ENCODE measurements around the gene NKTR.
A peak's percentile ranks its signal among the peaks of the same experiment; 100 is the strongest.
"Not testable (repeated sequence)": the region's sequence is repeated elsewhere in the genome, so short reads cannot be mapped to it uniquely, and the experiment has no call there.

NKTR gene

DNA sequence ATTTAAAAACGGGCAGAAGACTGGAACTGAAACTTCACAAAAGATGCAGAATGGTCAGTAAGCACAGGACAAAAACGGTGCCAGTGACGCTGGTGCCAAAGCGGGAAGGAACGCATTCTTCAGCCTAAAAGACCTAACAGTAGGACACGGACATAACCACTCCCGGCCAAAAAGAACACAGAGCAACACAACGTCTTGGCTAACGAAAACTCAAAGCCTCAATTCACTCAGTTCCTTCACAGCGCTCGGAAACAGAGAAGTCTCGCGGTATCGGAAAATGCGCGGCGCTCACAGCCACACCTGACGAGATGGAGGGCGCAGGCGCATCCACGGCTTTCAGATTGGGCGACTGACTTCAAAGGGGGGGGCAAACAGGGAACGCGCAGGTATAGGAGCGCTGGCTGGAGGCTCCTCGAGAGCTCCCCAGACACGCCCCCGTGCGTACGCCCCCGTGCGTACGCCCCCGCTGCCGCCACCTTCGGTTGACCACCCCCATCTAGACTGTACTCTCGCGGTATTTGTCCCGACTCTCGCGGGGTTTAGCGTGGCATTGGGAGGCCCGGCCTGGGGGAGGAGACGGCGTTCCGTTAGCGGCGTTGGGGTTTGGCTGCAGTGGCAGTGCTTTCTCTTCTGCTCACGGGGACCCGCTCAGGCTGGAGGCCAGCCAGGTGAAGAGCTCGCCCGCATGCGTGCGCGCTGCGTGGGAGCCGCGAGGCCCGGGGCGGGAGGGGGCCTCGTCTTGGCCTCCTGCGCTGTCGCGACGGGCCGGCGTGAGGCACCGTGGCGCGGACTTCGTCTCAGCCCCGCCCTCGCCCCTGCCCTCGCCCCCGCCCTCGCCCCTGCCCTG, at the start of gene NKTR:
Gene NKTR, plus strand, starts transcription at position 576 of the 847 bp plus-strand sequence. CDS start 321 bp downstream, outside the sequence.
- DNase-seq (ENCODE audit: low read depth): peak; percentile 98

DNA sequence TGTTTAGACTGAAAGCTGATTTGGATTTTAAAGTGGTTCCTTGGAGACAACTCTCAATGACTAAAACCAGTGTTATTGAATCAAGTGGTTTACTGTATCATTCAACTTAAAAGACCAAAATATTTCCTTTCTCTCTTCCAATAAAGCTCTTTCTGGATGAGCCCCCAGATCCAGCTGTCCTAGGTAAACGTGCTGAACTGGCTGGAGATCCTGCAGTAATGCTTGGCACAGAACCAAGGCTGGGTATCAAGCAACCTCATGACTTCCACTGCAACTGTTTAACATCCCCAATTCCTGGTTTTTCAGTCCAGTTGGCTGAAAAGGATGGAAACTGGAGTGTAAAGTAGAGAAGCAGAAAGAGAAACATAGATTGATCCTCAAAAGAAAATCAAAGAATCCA, 47.7 kb upstream of the NKTR start:
- DNase-seq (ENCODE audit: low read depth): no peak

DNA sequence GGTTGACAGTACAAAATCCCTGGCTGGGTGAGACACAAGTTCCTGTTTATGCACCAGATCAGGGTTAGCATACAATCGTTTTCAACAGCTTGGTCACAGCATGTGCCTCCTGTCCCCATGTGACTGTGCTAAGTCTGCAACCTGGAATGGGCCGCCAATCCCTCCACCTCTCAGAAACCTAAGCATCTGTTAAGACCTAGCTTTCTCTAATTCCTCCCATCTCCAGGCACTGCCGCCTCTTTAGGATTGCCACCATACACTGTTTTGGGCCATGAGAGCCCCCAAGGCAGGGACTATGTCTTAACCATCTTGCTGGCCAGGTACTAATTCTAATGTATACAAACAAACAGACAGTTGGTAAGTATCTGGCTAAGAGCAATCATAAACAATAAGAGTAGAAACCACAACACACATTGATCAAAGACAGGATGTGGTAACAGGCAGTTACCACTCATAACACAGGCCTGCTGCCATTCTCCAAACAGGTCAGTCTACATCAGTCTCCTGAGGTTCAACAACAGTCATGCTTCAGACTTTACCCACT, 44.3 kb upstream of the NKTR start:
- DNase-seq (ENCODE audit: low read depth): no peak

DNA sequence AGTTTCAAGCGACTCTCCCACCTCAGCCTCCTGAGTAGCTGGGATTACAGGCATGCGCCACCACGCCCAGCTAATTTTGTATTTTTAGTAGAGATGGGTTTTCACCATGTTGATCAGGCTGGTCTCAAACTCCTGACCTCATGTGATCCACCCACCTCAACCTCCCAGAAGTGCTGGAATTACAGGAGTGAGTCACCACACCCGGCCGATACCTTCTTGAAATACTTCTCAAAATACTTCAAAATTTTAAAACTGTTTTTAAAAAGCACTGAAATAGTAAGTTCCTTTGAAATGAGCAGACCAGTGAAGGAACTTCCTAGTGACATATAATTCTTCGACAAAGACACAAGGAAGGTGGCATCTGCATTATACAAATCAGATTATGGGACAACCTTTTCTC, 43.7 kb upstream of the NKTR start:
- DNase-seq (ENCODE audit: low read depth): not testable (repeated sequence)

DNA sequence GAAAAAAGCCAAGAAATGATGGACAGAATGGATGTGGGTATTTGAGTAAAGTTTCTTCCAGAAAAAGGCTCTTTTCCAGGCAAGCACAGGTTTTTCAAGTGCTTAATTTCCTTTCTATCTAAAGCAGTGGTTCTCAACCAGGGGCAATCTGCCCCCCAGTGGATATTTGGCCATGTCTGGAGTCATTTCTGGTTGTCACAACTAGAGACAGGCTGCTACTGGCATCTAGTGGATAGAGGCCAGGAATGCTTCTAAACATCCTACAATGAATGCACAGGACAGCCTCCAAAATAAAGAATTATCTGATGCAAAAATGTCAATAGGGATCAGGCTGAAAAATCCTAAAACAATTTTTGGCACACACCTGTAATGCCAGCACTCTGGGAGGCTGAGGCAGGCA, 42.6 kb upstream of the NKTR start:
- DNase-seq (ENCODE audit: low read depth): no peak

DNA sequence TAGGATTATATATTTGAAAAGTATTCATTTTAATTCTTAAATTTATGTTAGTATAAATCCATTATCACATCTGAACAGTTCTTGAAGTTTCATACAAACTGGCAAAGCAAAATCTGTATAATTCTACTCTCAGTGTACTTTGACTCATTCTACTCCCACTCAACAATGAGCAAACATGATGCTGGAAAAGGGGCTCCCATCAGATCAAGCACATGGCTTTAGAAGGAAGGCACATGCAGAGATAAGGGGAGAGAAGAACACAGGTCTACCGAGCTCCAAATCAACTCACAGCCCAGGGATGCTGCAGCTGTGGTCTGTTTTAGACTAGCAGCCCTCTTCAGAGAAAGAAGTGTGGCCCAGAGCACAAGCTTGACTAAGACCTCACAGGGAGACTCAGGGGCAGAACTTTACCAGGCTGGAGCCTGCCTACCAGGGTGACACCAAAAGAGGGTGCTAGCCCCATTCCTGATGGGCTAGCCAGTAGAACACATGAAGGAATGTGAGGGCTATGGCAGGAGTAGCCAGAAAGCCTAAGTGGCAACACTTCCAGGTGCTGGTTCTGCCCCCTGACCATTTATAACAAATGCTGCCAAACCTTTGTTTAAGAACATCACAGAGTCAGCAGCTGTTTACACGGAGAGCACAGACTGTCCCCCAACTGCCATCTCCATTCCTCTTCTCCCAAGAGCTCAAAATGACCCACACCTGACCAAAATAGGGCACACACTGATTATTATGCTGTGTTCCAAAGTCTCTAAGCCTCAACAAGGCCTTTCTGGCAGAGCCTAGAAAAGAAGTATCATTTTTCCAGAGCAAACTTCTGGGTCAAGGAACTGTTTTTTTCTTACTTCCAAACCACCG, 38.2 kb upstream of the NKTR start:
- DNase-seq (ENCODE audit: low read depth): no peak

DNA sequence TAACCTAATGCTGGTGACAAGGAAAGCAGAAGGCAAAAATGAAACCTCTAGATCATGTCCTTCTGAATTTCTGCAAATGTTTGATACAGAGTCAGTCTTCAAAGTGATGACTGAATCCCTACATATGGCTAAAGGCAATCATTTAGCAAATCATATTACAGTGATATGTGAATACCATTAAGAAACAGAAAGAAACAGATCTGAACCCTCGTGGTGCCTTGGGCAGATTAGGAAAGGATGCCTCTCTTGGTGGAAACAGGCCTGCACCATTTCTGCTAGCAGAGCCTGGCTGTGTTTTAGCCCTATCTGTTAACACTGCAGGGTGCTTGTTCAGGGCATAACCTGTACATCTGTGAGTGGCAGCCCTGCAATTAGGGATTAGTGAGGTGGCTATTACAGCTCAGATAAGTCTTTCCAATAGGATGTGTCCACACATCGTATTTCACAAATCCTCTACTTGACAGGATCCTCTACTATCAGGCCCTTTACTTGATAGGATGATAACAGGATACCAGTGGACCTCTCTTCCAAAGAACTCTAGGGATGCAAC, 30.8 kb upstream of the NKTR start:
- DNase-seq (ENCODE audit: low read depth): no peak

DNA sequence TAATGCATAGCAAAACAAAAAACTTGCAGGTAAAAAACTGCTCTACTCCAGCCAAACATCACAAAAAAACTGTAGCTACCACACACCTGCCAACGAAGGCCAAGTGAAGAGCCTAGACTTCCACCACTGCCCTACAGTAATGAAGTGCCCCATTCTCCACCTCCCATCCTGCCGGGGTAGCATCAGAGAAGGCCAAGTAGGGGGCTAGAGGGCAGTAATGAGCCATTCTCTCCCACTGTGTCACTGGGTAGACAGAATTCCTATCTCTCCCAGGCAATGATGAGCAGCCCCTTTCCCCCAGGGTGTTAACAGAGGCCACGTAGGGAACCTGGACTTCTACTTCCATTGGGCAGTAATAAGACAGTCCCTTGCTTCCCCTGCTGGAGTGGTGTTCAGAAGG, 28.2 kb upstream of the NKTR start:
- DNase-seq (ENCODE audit: low read depth): no peak

DNA sequence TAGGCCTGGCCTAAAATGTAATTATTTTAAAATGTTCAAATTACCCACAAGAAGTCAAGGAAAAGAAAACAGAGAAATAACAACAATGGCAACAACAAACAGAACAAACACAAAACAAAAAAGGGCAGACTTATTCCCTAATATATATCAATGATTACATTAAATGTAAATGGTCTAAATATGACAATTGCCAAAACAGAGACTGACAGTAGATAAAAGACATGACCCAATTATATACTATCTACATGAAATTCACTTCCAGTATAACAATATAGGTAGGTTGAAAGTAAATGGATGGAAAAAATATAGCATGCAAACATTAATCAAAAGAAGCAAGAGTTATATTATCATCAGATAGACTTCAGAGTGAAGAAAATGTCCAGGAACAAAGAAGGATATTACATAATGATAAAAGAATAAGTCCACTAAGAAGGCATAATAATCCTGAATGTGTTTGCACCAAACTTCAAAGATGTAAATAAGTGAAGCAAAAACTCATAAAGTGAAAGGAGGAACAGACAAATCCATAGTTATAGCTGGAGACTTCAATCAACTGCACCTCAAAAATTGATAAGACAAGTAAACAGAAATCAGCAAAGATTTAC, 25.2 kb upstream of the NKTR start:
- no peak for DNase-seq (ENCODE audit: low read depth)

DNA sequence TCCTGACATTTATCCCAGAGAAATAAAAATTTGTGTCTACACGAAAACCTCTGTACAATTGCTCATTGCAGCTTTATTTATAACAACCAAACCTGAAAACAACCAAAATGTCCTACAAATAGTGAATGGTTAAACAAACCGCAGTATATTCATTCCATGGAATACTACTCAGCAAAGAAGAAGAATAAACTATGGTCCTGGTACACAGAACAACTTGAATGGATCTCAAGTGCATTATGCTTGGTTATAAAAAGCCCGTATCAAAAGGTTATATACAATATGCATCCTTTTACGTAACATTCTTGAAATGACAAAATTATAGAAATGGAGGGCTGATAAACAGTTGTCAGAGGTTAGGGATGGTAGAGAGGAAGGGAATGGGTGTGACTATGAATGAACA, 22.4 kb upstream of the NKTR start:
- DNase-seq (ENCODE audit: low read depth): no peak

DNA sequence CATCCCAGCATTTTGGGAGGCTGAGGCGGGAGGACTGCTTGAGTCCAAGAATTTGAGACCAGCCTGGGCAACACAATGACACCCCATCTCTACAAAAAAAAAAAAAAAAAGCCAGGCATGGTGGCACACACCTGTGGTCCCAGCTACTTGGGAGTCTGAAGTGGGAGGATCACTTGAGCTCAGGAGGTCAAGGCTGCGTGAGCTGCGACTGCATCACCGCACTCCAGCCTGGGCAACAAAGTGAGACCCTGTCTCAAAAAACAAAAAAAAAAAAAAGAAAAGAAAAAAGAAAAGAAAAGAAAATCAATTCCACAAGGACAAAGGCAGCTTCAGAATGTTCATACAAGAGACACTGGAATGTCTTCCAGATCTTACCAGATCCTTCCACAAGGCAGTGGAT, 21.1 kb upstream of the NKTR start:
- DNase-seq (ENCODE audit: low read depth): not testable (repeated sequence)

DNA sequence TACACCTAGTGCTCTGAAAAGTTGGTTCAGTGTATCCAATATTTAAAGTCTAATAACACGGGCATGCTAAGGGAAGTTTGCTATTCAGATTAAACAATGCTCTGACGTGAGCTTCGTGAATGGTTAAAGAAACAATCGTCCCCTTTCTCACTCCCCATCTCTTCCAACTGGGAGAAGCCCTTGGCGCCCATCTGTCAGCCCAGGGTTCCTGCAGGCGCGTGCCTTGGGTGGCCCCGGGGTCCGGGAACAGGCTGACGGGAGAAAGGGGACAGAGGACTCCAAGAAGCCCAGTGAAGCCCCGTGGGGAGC, 19.1 kb upstream of the NKTR start:
- DNase-seq (ENCODE audit: low read depth): no peak

DNA sequence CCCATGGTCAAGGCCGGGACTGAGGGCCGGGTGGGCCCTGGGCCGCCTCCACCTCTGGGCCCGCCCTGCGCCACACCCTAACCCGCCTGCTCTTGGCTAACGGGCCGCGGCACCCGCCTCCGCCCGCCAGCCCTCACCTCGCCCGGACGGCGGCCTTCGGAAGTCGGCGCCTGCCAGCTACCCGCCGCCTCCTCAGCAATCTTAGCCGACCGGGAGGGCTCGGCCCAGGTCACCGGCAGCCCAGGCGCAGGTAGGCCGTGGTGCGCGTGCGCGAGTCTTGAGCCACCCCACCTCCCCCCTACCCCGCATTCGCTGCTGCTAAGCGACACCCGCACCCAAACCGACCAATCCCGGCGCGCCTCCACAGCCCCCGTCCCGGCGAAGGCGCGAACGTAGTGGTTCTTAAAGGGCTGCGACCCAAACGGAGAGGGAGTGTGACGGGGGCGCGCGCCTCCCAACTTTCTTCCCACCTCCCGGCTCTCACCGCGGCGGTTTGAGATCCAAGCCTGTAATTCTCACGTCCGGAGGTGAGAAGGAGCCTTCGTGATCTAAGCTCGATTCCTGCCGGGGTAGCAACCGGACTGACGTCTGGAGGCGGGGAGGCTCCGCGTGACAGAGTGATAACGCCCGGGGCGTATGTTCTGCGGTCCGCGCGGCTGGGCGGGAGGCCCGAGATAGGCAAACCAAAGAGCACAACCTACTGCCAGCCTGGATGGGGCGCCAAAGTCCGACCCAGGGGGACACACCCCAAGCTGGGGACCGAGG, 18.6 kb upstream of the NKTR start, which contains the start of gene SEC22C:
Gene SEC22C, minus strand, starts transcription at position 259 of the 765 bp plus-strand sequence. CDS start 12,921 bp downstream, outside the sequence.
- DNase-seq (ENCODE audit: low read depth): peak; percentile 92

DNA sequence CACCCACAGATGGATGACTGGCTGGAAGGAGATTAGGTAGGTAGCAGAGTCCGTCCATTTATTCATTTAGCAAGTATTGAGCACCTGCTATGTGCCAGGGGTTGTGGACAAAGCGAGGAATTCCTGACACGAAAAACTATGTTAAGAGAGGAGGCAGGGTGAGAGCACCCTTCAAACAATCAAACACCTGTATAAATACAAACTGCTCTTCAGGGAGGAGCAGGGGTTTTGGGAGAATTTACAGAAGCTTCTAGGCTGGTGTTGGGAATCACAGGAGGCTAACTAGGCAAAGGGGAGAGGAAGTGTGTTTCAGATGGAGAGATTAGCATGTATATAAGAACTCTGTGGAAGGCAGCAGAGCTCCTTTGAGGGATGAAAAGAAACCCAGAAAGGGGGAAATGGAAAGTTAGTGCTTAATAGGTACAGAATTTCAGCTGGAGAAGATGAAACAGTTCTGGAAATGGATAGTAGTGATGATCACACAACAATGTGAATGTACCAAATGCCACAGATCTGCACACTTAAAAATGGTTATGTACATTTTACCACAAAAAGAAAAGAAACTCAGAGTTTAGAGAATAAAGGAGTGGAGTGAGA, 17.9 kb upstream of the NKTR start:
- no peak for DNase-seq (ENCODE audit: low read depth)

DNA sequence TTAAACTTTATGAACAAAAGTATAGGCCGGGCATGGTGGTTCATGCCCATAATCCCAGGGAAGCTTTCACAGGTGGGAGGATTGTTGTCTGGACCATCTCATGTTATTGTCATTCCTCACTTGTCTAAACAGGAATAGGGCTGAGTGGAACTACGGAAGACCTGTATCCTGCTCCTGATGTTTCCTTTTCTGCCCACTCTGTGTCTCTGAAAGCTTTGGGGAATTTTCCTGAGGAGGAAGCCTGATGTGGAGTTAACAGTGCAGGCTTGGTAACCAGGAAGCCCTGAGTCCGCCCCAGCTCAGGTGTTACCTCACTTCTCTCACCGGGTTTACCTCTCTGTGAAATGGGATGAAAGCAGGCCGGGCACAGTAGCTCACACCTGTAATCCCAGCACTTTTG, 11.9 kb upstream of the NKTR start:
- no peak for DNase-seq (ENCODE audit: low read depth)

DNA sequence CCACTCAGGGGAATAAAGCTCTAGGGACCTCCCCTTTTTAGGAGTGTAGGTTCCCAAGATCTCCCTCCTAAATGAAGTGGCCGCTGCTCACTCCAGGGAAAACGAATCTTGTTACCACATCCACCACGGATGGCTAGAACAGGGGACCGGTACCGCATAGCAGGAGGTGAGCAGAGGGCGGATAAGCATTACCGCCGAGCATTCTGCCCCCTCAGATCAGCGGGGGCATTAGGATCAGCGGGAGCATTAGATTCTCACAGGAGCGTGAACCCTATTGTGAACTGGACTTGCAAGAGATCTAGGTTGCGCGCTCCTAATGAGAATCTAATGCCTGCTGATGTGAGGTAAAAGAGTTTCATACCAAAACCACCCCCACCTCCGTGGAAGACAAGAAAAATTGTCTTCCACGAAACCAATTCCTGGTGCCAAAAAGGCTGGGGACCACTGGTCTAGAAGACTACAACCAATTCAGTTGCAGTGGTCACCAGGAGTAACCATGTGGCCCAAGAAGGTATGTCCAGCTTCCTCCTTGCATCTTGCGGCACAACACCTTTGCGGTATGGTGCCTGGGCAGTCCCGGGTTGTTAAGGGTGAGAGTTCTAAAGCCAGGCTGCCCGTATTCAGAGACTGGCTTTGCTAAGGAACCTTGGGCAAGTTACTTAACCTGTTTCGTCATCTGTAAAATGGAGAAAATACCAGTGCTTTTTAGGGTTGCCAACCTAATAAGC, 10.9 kb upstream of the NKTR start:
- DNase-seq (ENCODE audit: low read depth): no peak

DNA sequence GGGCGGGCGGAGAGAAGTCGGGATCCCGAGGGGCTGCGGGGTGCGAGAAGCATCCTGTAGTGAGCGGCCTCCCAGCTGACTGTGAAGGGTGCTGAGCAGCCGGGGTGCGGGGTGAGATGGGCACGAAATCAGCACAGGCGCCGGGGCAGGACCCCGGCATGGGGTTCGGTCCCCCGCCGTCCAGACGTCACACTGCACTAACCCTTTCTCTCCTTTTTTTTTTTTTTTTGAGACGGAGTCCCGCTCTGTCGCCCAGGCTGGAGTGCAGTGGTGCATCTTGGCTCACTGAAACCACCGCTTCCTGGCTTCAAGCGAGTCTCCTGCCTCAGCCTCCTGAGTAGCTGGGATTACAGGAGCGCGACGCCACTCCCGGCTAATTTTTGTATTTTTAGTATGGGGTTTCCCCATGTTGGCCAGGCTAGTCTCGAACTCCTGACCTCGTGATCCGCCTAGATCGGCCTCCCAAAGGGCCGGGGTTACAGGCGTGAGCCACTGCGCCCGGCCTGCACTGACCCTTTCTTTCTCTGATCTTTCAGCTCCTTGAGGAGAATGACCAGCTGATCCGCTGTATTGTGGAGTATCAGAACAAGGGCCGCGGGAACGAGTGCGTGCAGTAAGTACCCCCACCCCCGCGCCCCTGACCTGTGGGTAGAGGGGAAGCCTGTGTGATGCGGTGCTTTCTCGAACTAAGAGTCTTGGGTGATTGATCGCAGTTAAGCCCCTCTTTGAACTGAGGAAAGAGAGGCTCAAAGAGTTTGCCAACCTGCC, 9.3 kb upstream of the NKTR start:
- DNase-seq (ENCODE audit: low read depth): no peak

DNA sequence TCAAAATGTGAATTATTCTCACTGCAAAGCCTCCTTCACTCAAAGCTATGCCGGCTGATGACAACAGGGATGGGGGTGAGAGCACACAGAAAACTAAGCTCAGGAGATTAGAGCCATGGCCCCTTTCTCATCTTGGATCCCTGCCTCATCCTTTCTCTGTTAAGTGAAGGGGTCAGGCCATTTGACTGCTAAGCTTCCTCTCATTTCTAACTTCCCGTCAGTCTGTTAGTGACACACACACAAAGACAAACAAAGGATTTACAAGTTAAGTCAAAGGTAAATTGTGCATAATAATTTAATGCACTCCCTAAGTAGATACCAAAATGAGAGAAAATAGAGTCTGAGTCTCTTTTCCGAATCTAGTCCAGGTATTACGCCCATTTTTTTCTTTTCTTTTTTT, 8.7 kb upstream of the NKTR start:
- DNase-seq (ENCODE audit: low read depth): no peak

DNA sequence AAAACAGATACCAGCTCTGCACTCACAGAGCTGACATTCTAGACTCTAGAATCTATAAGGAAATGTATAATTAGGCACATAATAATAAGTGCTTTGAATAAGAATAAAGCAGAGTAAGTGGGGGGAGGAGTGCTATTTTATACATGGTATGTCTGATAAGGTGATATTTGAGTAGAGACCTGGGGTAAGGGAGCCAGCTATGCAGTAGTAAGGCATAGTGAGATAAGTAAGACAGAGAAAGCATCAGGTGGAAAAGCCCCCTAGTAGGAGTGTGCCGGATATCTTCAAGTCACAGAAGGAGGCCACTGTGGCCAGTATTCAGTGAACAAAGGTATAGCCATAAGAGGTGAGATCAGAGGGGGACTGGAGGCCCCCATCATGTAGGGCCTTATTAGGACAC, 6.9 kb upstream of the NKTR start:
- no peak for DNase-seq (ENCODE audit: low read depth)

DNA sequence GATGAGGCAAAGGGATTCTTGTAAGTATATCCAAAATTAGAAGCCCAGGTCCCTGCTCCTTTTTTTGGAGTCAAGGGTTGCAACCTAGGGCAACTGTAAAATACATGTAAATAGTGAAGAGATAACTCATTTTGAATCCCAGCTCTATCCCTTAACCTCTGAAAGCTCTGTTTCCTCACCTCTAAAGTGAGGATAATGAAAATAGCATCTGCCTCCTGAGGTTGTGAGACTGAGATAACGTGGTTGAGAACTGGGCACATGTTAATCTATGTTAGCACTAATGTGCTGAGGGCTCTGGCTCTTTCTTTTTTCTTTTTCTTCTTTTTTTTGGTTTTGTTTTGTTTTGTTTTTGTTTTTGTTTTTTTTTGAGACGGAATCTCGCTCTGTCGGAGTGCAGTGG, 4.8 kb upstream of the NKTR start:
- no peak for DNase-seq (ENCODE audit: low read depth)

All from stimulated activated CD8-positive, alpha-beta memory T cell treated with anti-CD3 and anti-CD28 coated beads, Interleukin-7, amount 100 ng/mL, for 24 hours (primary cell).